Sigmoid colon (tissue), 7 donors: ENCODE measurements around the gene ZNF304. TPM values are rescaled to one million over a fixed set of nuclear protein-coding genes. Genes with fewer than 3 reads are reported as not detected.
A peak's percentile ranks its signal among the peaks of the same experiment; 100 is the strongest.

ENCODE experiments used
- DNase-seq: peaks from one replicate; pipeline ENCODE4 v3.0.0-alpha.2; 2019
- H3K27ac ChIP-seq, 4 donors: fragments of 200-600 bp; sonication (generic); one replicate each; pipeline ENCODE4 v1.5.1; 2016 to 2019; ENCODE audit warnings: mild to moderate bottlenecking in 1 of 4
- H3K27me3 ChIP-seq, 3 donors: fragments of 200-600 bp; sonication (generic); one replicate each; pipeline ENCODE4 v1.5.1; 2019; ENCODE audit warnings: mild to moderate bottlenecking in 1 of 3
- H3K36me3 ChIP-seq, 4 donors: fragments of 200-600 bp; sonication (generic); one replicate each; pipeline ENCODE4 v1.5.1; 2016 to 2019
- H3K4me1 ChIP-seq, 4 donors: fragments of 200-600 bp; sonication (generic); one replicate each; pipeline ENCODE4 v1.5.1; 2017 to 2019
- H3K4me3 ChIP-seq, 4 donors: fragments of 200-600 bp; sonication (generic); one replicate each; pipeline ENCODE4 v1.5.1; 2017 to 2019; ENCODE audit warnings: mild to moderate bottlenecking in 2 of 4, moderate library complexity in 1 of 4
- H3K9me3 ChIP-seq, 4 donors: fragments of 200-600 bp in 3 of 4; sonication (generic) in 3 of 4; one replicate each; pipeline versions ENCODE4 v1.5.1 to v1.6.1; 2013 to 2019
- EP300 ChIP-seq, 4 donors: sonication (generic); formaldehyde crosslinking; IDR thresholded peaks; one replicate each; pipeline ENCODE4 v1.6.1; 2017; ENCODE audit warnings: antibody characterized with exemption in 4 of 4
- POLR2A ChIP-seq, 2 donors: fragments of 450-650 bp; IDR thresholded peaks; one replicate each; pipeline ENCODE4 v1.6.1; 2016; ENCODE audit warnings: antibody characterized with exemption in 2 of 2, mild to moderate bottlenecking in 2 of 2, moderate library complexity in 2 of 2
- POLR2AphosphoS5 ChIP-seq, 4 donors: sonication (generic); formaldehyde crosslinking; IDR thresholded peaks; one replicate each; pipeline ENCODE4 v1.6.1; 2017; ENCODE audit warnings: antibody characterized with exemption in 4 of 4
- WGBS, 2 donors: extraction: QIAGEN DNeasy Blood & Tissue Kit; methylation state at CpG; one replicate each; pipeline ENCODE4 v1.1.7; 2013; 5-methylcytosine and 5-hydroxymethylcytosine counted together
- intact Hi-C: fragments of 100-400 bp; cut with DNase I; formaldehyde crosslinking; loops from one replicate; pipeline ENCODE4 v1.15.1; 2023
- polyA plus RNA-seq, 3 donors: library from polyadenylated mRNA; stranded (reverse); fragments of 200-250 nt; gene quantifications; one replicate each; pipeline ENCODE4 v1.2.3, GENCODE V29; 2013
- total RNA-seq, 4 donors: library from RNA; depleted of rRNA; stranded (reverse); fragments of >200 nt; gene quantifications; one replicate each; pipeline ENCODE4 v1.1.0, GENCODE V29; 2016
- TF ChIP-seq, protein P1 (sequence below), 4 experiments: fragments of 450-650 bp in 3 of 4; fragments of 200-600 bp in 1 of 4; IDR thresholded peaks; one replicate each; pipeline ENCODE4 v1.5.1; 2016 to 2019; ENCODE audit warnings: antibody characterized with exemption in 4 of 4, mild to moderate bottlenecking in 3 of 4, moderate library complexity in 2 of 4
- donor health status: healthy with polysubstance abuse.
- donor health status: Bipolar disorder and iron deficiency.
- donor health status: healthy.

The ZNF304 gene
- 1 to 10 TPM; 7.1 to 9.6 (median 9.1) TPM for total RNA-seq
- 1 to 10 TPM in 2 of 3 donors, under 1 TPM in 1; 0.92 to 3.1 (median 1.2) TPM for polyA plus RNA-seq

DNA sequence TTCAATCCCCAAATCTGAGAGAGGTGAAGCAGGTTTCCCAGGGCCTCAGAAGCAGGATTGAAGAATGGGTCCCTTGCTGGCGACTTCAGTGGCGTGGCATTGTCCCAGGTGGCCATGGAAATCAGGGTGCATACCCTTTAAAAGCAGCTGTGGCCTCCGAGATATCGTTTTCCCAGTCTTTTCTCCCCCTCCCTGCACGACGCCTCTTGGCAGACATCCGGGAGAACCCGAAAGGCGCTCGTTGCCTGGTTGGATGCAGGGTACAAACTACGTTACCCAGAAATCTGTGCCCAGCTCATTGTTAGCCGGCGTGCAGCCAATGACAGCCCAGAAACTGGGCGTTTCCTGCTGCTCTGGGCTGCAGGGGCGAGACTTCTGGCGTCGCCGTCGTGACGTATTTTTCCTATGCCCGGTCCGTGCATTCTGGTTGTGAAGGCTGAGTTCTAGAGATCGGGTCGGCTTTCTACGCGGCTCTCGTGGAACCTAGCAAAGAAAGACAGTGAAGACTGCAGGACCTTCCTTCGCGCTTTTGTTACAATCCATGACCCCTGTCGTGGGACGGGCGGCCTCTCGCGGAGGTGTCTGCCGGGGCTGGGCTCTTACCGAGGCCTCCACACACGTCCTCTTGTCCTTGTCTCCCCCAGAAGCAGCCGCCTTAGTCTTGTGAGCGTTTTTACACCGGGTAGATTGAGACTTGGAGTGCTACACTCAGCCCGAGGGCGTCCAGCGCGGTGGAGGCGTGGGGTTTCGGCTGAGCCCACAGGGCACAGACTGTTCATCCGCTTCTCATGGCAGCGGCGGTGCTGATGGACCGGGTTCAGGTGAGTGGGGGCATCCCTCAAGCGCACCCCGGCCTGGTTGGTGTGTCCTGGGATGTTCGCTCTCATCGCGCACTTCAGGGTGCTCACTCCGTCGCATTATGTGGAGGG is at the start of gene ZNF304:
TSS of gene ZNF304 (plus strand) at position 395 of the 929 bp plus-strand sequence. CDS start at position 789, 394 bp downstream.
- H3K9me3 ChIP-seq: peaks cover 0 to 19% (median 6%) of the 10 kb centered on the region in 4 donors
- H3K27ac ChIP-seq: peak within 1 kb of the TSS; percentile 81 to 87 (median 84)
- peak within 1 kb of the TSS; percentile 75 to 97 (median 90) for H3K4me3 ChIP-seq
- 2 to 6% methylated on average over 57 of the region's 57 CpGs for WGBS, 2 donors
- H3K4me1 ChIP-seq: peaks cover 0 to 22% (median 18%) of the 10 kb centered on the region in 4 donors
- peak; percentile 97 for DNase-seq
- H3K36me3 ChIP-seq: peaks cover 23 to 36% (median 29%) of the 10 kb centered on the region in 4 donors
- H3K27me3 ChIP-seq: no peaks in the 10 kb centered on the region
- peak; percentile 54 to 82 (median 70) for TF ChIP-seq POLR2AphosphoS5 (IDR thresholded peaks at IDR 0.05)
- no peak for TF ChIP-seq EP300 (IDR thresholded peaks at IDR 0.05)
- intact Hi-C loops: no loop called here

DNA sequence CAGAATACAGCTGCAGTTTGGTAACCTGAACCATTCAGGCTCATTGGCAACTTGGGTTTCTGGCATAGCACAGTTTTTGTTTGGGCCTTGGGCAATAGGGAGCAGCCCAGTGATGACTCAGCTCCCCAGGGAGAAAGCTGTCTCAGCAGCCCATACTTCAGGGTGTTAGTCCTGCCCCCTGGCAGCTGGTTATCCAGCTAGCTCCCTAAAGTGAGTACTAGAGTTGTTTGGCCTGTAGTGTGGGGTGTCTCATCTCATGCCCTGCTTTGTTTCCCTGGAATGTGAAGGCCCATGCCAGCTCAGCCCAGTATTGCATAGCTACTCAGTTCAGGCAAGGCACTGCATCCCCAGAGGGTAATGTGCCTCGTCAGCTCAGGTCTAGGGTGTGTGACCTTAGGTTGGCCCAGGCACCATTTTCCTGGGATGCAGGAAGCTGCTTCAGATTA is 49.0 kb upstream of the ZNF304 start:
- no peak for DNase-seq
- intact Hi-C loops: no loop called here
- 92 to 94% methylated on average over 1 of the region's 1 CpG for WGBS, 2 donors
- Histone ChIP-seq H3K9me3 (no peaks in the 10 kb centered on the region), H3K27me3 (no peaks in the 10 kb centered on the region), H3K36me3 (peaks cover 0 to 64% (median 11%) of the 10 kb centered on the region in 4 donors), H3K4me3 (no peak overlapping the region), H3K27ac (no peak overlapping the region), H3K4me1 (peaks cover 0 to 8% (median 0%) of the 10 kb centered on the region in 4 donors)
- TF ChIP-seq POLR2AphosphoS5 (IDR thresholded peaks at IDR 0.05) (no peak), POLR2A (IDR thresholded peaks at IDR 0.05) (no peak), EP300 (IDR thresholded peaks at IDR 0.05) (no peak)
- TF ChIP-seq, protein P1, sequence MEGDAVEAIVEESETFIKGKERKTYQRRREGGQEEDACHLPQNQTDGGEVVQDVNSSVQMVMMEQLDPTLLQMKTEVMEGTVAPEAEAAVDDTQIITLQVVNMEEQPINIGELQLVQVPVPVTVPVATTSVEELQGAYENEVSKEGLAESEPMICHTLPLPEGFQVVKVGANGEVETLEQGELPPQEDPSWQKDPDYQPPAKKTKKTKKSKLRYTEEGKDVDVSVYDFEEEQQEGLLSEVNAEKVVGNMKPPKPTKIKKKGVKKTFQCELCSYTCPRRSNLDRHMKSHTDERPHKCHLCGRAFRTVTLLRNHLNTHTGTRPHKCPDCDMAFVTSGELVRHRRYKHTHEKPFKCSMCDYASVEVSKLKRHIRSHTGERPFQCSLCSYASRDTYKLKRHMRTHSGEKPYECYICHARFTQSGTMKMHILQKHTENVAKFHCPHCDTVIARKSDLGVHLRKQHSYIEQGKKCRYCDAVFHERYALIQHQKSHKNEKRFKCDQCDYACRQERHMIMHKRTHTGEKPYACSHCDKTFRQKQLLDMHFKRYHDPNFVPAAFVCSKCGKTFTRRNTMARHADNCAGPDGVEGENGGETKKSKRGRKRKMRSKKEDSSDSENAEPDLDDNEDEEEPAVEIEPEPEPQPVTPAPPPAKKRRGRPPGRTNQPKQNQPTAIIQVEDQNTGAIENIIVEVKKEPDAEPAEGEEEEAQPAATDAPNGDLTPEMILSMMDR (IDR thresholded peaks at IDR 0.05): no peak

DNA sequence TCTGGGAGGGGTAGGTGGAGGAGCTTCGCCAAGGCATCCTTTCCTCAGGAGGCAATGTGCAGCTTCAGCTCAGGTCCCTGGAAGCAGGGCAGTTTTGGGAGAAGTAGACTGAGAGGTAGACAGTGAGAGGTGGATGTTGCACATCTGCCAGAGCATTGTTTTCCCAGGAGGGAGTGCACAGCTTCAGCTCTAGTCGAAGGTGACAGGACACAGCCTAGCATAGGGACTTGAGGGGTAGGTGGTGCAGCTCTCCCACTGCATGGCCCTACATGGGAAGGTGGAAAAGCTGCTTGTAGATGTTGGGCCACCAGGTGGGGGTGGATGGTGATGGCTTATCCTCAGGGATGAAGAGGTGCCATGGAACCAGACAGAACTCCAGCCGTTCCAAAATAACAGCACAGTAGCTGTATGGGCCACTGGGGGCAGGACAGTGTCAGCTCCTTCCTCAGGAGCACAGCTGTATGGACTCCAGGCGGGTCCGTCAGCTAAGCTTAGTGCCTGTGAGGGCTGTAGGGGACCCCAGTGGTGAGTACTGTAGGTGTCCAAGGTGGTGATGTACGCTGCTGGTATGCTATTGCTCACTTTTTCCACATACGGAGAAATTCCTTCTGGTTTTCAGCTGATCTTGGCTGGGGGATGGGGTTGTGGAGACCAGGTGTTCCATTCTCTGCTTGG is 48.2 kb upstream of the ZNF304 start:
- intact Hi-C loops: no loop called here

DNA sequence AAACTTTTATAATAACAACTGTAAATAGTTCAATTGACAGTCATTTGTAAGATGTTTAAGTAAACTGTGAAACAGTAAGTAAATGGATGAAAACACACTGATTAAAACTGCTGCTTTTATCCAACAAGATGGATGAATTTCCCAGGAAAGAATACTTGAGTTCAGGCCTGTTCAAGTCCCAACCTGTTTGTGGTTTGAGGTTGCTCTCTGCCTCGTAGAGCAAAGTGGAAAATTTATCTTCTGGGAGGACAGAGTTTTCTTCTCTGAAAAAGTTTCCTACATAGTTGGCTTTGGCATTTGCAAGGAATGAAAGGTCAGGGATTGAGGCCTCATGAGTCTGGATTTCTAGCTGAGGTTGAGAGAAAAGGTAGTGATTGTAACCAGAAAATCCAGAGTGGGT is 46.0 kb upstream of the ZNF304 start:
- WGBS, 2 donors: 46 to 49% methylated on average over 1 of the region's 1 CpG
- peaks cover 0 to 8% (median 0%) of the 10 kb centered on the region in 4 donors for H3K4me1 ChIP-seq
- no peaks in the 10 kb centered on the region for H3K27me3 ChIP-seq
- intact Hi-C loops: no loop called here
- peaks cover 0 to 41% (median 8%) of the 10 kb centered on the region in 4 donors for H3K36me3 ChIP-seq
- no peak overlapping the region for H3K4me3 ChIP-seq
- H3K9me3 ChIP-seq: no peaks in the 10 kb centered on the region
- TF ChIP-seq POLR2AphosphoS5 (IDR thresholded peaks at IDR 0.05) (no peak), EP300 (IDR thresholded peaks at IDR 0.05) (no peak), POLR2A (IDR thresholded peaks at IDR 0.05) (no peak)
- TF ChIP-seq, protein P1 (IDR thresholded peaks at IDR 0.05): no peak
- no peak overlapping the region for H3K27ac ChIP-seq
- no peak for DNase-seq

More for the DNA sequence above, 48.2 kb upstream of the ZNF304 start:
- DNase-seq: no peak
- TF ChIP-seq POLR2A (IDR thresholded peaks at IDR 0.05): no peak
- no peak for TF ChIP-seq EP300 (IDR thresholded peaks at IDR 0.05)
- no peak for TF ChIP-seq POLR2AphosphoS5 (IDR thresholded peaks at IDR 0.05)
- TF ChIP-seq, protein P1 (IDR thresholded peaks at IDR 0.05): no peak
- Histone ChIP-seq H3K27ac (no peak overlapping the region), H3K4me3 (no peak overlapping the region), H3K9me3 (no peaks in the 10 kb centered on the region), H3K36me3 (peaks cover 0 to 56% (median 11%) of the 10 kb centered on the region in 4 donors), H3K27me3 (no peaks in the 10 kb centered on the region), H3K4me1 (peaks cover 0 to 8% (median 0%) of the 10 kb centered on the region in 4 donors)
- WGBS, 2 donors: 86 to 94% methylated on average over 7 of the region's 7 CpGs

DNA sequence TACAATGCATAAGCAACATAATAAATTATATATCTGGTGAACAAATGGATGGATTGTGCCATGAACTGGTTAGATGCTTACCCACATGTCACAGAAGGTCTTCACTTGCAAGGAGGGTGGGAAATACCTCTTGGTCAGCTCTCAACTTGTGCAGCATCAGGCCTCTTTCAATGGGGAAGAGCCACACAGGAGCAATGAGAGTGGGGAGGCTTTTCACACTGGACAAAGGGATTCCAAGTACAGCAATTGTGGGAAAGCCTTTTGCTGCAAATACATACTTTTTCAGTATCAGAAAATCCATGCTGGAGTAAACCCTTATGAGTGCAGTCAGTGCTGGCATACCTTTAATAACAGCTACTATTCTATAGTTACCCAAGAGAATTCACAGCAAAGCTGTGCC is 42.6 kb upstream of the ZNF304 start:
- Histone ChIP-seq H3K4me1 (no peaks in the 10 kb centered on the region), H3K9me3 (no peaks in the 10 kb centered on the region), H3K27ac (no peak overlapping the region), H3K36me3 (peaks cover 0 to 12% (median 1%) of the 10 kb centered on the region in 4 donors), H3K27me3 (no peaks in the 10 kb centered on the region), H3K4me3 (no peak overlapping the region)
- no peak for DNase-seq
- no peak for TF ChIP-seq POLR2A (IDR thresholded peaks at IDR 0.05)
- peak in 1 of 4 donors; percentile 7 for TF ChIP-seq POLR2AphosphoS5 (IDR thresholded peaks at IDR 0.05)
- intact Hi-C loops: no loop called here
